ENCODE measurements around the gene GNG13. TPM values are rescaled to one million over a fixed set of nuclear protein-coding genes. Genes with fewer than 3 reads are reported as not detected.

Gene GNG13
- total and polyA plus RNA-seq, 2 experiments from 2014 or later: 0.29 TPM; not detected in 1

DNA sequence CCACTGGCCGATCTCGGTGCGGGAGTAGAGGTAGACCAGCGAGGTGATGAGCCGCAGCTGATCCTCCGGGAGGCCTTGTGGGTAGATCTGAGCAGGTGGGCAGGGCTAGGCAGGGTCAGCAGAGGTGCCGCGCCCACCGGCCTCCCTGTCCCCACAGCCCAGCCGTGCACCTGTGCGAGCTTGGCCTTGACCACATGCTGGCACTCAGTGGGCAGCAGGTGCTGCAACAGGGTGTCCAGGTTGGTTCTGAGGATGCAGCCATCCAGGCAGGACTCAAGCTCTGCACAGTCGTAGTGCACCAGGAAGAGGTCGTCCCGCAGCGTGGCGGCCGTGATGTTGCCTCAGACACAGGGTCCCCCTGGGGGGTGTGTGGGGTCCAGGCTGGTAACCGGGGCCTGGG lies 27.6 kb downstream of the GNG13 start (continued):
- TF ChIP-seq, protein P1, sequence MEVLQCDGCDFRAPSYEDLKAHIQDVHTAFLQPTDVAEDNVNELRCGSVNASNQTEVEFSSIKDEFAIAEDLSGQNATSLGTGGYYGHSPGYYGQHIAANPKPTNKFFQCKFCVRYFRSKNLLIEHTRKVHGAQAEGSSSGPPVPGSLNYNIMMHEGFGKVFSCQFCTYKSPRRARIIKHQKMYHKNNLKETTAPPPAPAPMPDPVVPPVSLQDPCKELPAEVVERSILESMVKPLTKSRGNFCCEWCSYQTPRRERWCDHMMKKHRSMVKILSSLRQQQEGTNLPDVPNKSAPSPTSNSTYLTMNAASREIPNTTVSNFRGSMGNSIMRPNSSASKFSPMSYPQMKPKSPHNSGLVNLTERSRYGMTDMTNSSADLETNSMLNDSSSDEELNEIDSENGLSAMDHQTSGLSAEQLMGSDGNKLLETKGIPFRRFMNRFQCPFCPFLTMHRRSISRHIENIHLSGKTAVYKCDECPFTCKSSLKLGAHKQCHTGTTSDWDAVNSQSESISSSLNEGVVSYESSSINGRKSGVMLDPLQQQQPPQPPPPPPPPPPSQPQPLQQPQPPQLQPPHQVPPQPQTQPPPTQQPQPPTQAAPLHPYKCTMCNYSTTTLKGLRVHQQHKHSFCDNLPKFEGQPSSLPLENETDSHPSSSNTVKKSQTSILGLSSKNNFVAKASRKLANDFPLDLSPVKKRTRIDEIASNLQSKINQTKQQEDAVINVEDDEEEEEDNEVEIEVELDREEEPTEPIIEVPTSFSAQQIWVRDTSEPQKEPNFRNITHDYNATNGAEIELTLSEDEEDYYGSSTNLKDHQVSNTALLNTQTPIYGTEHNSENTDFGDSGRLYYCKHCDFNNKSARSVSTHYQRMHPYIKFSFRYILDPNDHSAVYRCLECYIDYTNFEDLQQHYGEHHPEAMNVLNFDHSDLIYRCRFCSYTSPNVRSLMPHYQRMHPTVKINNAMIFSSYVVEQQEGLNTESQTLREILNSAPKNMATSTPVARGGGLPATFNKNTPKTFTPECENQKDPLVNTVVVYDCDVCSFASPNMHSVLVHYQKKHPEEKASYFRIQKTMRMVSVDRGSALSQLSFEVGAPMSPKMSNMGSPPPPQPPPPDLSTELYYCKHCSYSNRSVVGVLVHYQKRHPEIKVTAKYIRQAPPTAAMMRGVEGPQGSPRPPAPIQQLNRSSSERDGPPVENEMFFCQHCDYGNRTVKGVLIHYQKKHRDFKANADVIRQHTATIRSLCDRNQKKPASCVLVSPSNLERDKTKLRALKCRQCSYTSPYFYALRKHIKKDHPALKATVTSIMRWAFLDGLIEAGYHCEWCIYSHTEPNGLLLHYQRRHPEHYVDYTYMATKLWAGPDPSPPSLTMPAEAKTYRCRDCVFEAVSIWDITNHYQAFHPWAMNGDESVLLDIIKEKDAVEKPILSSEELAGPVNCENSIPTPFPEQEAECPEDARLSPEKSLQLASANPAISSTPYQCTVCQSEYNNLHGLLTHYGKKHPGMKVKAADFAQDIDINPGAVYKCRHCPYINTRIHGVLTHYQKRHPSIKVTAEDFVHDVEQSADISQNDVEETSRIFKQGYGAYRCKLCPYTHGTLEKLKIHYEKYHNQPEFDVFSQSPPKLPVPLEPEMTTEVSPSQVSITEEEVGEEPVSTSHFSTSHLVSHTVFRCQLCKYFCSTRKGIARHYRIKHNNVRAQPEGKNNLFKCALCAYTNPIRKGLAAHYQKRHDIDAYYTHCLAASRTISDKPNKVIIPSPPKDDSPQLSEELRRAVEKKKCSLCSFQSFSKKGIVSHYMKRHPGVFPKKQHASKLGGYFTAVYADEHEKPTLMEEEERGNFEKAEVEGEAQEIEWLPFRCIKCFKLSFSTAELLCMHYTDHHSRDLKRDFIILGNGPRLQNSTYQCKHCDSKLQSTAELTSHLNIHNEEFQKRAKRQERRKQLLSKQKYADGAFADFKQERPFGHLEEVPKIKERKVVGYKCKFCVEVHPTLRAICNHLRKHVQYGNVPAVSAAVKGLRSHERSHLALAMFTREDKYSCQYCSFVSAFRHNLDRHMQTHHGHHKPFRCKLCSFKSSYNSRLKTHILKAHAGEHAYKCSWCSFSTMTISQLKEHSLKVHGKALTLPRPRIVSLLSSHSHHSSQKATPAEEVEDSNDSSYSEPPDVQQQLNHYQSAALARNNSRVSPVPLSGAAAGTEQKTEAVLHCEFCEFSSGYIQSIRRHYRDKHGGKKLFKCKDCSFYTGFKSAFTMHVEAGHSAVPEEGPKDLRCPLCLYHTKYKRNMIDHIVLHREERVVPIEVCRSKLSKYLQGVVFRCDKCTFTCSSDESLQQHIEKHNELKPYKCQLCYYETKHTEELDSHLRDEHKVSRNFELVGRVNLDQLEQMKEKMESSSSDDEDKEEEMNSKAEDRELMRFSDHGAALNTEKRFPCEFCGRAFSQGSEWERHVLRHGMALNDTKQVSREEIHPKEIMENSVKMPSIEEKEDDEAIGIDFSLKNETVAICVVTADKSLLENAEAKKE (CRISPR knock-in tag; IDR thresholded peaks at IDR 0.05): no peak
- TF ChIP-seq ZNF114 (CRISPR knock-in tag; IDR thresholded peaks at IDR 0.05) (no peak), EZH2phosphoT487 (IDR thresholded peaks at IDR 0.05; ENCODE audit: unreplicated experiment) (no peak)

DNA sequence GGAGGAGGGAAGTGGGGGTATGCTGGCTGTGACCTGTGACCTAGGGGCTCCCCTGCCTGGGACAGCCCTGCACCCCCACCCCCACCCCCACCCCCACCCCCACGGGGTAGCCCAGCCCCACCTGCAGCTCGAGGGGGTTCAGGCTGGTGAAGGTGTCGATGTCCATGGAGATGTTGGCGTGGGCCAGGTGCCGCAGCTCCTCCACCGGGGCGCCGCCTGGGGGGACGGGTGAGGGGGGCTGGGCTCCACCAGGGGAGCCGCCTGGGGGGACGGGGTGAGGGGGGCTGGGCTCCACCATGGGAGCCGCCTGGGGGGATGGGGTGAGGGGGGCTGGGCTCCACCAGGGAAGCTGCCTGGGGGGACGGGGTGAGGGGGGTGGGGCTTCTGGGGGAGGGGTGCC lies 30.1 kb downstream of the GNG13 start:
- Histone ChIP-seq H3F3A (replicated peaks; ENCODE audit: low read depth) (0 out of 2 replicates have a peak, but pooled peaks cover 3% of the 10 kb centered on the region), H3K9me2 (ENCODE audit: insufficient read depth) (no peaks in the 10 kb centered on the region), H3K27ac (ENCODE audit: low read depth) (no peak overlapping the region), H2AFZ (no peak overlapping the region), H3K4me1 (ENCODE audit: insufficient read depth) (no peaks in the 10 kb centered on the region), H3K27me3 (ENCODE audit: insufficient read depth) (no peaks in the 10 kb centered on the region), H3K4me2 (no peak overlapping the region), H3K79me2 (replicated peaks; ENCODE audit: insufficient read depth) (no peaks in the 10 kb centered on the region), H3K36me3 (ENCODE audit: insufficient read depth) (no peaks in the 10 kb centered on the region), H4K20me1 (replicated peaks; ENCODE audit: insufficient read depth) (no peaks in the 10 kb centered on the region), H3K4me3 (no peak overlapping the region)
- H3K4me3 Mint-ChIP-seq: no peak overlapping the region
- H3K36me3 Mint-ChIP-seq (ENCODE audit: low read depth): no peaks in the 10 kb centered on the region
- TF ChIP-seq EZH2 (IDR thresholded peaks at IDR 0.05; ENCODE audit: low read depth, unreplicated experiment) (no peak), STAT1 (IDR thresholded peaks at IDR 0.05; ENCODE audit: unreplicated experiment) (no peak), POLR2AphosphoS5 (IDR thresholded peaks at IDR 0.05; ENCODE audit: low read depth) (no peak), CREB1 (CRISPR knock-in tag; IDR thresholded peaks at IDR 0.05; ENCODE audit: low read depth) (no peak)
- TF ChIP-seq, protein P2, sequence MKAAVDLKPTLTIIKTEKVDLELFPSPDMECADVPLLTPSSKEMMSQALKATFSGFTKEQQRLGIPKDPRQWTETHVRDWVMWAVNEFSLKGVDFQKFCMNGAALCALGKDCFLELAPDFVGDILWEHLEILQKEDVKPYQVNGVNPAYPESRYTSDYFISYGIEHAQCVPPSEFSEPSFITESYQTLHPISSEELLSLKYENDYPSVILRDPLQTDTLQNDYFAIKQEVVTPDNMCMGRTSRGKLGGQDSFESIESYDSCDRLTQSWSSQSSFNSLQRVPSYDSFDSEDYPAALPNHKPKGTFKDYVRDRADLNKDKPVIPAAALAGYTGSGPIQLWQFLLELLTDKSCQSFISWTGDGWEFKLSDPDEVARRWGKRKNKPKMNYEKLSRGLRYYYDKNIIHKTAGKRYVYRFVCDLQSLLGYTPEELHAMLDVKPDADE (IDR thresholded peaks at IDR 0.05): no peak
- TF ChIP-seq, protein P3, sequence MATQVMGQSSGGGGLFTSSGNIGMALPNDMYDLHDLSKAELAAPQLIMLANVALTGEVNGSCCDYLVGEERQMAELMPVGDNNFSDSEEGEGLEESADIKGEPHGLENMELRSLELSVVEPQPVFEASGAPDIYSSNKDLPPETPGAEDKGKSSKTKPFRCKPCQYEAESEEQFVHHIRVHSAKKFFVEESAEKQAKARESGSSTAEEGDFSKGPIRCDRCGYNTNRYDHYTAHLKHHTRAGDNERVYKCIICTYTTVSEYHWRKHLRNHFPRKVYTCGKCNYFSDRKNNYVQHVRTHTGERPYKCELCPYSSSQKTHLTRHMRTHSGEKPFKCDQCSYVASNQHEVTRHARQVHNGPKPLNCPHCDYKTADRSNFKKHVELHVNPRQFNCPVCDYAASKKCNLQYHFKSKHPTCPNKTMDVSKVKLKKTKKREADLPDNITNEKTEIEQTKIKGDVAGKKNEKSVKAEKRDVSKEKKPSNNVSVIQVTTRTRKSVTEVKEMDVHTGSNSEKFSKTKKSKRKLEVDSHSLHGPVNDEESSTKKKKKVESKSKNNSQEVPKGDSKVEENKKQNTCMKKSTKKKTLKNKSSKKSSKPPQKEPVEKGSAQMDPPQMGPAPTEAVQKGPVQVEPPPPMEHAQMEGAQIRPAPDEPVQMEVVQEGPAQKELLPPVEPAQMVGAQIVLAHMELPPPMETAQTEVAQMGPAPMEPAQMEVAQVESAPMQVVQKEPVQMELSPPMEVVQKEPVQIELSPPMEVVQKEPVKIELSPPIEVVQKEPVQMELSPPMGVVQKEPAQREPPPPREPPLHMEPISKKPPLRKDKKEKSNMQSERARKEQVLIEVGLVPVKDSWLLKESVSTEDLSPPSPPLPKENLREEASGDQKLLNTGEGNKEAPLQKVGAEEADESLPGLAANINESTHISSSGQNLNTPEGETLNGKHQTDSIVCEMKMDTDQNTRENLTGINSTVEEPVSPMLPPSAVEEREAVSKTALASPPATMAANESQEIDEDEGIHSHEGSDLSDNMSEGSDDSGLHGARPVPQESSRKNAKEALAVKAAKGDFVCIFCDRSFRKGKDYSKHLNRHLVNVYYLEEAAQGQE (IDR thresholded peaks at IDR 0.05; ENCODE audit: unreplicated experiment): no peak
- DNase-seq (ENCODE audit: low spot score): no peak
- H3K27ac Mint-ChIP-seq: no peak overlapping the region
- no peak for ATAC-seq
- H3K4me1 Mint-ChIP-seq: no peaks in the 10 kb centered on the region
- H3K9me3 Mint-ChIP-seq: no peaks in the 10 kb centered on the region
- H3K27me3 Mint-ChIP-seq (ENCODE audit: insufficient read depth, low read depth, poor library complexity): peaks cover 12% of the 10 kb centered on the region
